ENCODE measurements around the gene MAPK1IP1L. TPM values are rescaled to one million over a fixed set of nuclear protein-coding genes. Genes with fewer than 3 reads are reported as not detected.
A peak's percentile ranks its signal among the peaks of the same experiment; 100 is the strongest.

Gene MAPK1IP1L
- total and polyA plus RNA-seq, 2 of the 13 experiments (the other 11 are each of a cell fraction or from before 2014, with no cell fraction given) = 27.8 to 68.4 TPM

DNA sequence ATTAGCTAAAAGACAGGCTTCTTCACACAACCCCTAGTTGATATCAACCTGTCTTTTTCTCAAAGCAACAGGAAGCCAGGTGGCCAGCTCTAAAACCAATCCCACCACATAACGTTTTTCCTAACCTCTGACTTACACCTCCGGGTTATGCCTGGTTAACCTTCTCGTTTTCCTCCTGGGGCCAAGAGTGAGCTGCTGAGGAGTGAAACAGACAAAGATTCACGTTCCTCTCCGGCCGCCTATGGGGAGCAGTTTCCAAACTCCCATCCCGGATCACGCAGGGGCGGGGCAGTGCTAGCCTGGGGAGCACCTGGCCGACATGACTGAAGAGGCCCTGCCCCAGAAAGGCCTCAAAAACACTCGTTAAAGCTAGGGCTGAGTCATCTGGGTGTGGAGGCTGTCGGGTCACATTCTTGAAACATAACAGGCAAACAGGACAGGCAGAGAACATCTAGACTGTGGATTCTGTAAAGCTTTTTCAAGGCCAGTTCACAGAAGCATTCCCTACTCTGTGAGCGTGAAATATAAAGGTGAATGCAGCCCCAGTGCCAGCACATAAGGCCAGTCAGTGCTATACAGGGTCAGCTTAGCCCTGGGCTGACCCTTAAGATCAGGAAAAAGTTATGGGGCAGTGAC, 51.7 kb downstream of the MAPK1IP1L start (continued):
- no peak for TF ChIP-seq U2AF2 (IDR thresholded peaks at IDR 0.05; ENCODE audit: low read depth, low read length)
- no peak for TF ChIP-seq ATM (IDR thresholded peaks at IDR 0.05; ENCODE audit: borderline replicate concordance)
- no peak for TF ChIP-seq ISX (CRISPR knock-in tag; conservative IDR thresholded peaks at IDR 0.05)
- TF ChIP-seq ZNF20 (CRISPR knock-in tag; IDR thresholded peaks at IDR 0.05) = no peak
- peak; percentile 27; the same call in 1 of the 2 replicates for TF ChIP-seq RNF2 (conservative IDR thresholded peaks at IDR 0.05; ENCODE audit: low read depth)
- peak; percentile 63 to 71 for TF ChIP-seq POLR2A (IDR thresholded peaks at IDR 0.05; ENCODE audit: insufficient read depth in 1 of 2, low read depth in 2 of 2, low read length in 2 of 2)
- TF ChIP-seq FOXO1 (CRISPR knock-in tag; IDR thresholded peaks at IDR 0.05) = peak; percentile 59; the same call in 1 of the 2 replicates
- TF ChIP-seq, protein P1, sequence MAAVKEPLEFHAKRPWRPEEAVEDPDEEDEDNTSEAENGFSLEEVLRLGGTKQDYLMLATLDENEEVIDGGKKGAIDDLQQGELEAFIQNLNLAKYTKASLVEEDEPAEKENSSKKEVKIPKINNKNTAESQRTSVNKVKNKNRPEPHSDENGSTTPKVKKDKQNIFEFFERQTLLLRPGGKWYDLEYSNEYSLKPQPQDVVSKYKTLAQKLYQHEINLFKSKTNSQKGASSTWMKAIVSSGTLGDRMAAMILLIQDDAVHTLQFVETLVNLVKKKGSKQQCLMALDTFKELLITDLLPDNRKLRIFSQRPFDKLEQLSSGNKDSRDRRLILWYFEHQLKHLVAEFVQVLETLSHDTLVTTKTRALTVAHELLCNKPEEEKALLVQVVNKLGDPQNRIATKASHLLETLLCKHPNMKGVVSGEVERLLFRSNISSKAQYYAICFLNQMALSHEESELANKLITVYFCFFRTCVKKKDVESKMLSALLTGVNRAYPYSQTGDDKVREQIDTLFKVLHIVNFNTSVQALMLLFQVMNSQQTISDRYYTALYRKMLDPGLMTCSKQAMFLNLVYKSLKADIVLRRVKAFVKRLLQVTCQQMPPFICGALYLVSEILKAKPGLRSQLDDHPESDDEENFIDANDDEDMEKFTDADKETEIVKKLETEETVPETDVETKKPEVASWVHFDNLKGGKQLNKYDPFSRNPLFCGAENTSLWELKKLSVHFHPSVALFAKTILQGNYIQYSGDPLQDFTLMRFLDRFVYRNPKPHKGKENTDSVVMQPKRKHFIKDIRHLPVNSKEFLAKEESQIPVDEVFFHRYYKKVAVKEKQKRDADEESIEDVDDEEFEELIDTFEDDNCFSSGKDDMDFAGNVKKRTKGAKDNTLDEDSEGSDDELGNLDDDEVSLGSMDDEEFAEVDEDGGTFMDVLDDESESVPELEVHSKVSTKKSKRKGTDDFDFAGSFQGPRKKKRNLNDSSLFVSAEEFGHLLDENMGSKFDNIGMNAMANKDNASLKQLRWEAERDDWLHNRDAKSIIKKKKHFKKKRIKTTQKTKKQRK (IDR thresholded peaks at IDR 0.05; ENCODE audit: low read length) = no peak
- TF ChIP-seq, protein P2, sequence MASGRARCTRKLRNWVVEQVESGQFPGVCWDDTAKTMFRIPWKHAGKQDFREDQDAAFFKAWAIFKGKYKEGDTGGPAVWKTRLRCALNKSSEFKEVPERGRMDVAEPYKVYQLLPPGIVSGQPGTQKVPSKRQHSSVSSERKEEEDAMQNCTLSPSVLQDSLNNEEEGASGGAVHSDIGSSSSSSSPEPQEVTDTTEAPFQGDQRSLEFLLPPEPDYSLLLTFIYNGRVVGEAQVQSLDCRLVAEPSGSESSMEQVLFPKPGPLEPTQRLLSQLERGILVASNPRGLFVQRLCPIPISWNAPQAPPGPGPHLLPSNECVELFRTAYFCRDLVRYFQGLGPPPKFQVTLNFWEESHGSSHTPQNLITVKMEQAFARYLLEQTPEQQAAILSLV (CRISPR knock-in tag; IDR thresholded peaks at IDR 0.05; ENCODE audit: borderline replicate concordance) = no peak
- TF ChIP-seq HDAC2 (CRISPR knock-in tag; IDR thresholded peaks at IDR 0.05) = peak; percentile 38; the same call in 1 of the 2 replicates
- TF ChIP-seq ZBTB7B (CRISPR knock-in tag; IDR thresholded peaks at IDR 0.05) = peak; percentile 70; the same call in 1 of the 2 replicates
- TF ChIP-seq, protein P3, sequence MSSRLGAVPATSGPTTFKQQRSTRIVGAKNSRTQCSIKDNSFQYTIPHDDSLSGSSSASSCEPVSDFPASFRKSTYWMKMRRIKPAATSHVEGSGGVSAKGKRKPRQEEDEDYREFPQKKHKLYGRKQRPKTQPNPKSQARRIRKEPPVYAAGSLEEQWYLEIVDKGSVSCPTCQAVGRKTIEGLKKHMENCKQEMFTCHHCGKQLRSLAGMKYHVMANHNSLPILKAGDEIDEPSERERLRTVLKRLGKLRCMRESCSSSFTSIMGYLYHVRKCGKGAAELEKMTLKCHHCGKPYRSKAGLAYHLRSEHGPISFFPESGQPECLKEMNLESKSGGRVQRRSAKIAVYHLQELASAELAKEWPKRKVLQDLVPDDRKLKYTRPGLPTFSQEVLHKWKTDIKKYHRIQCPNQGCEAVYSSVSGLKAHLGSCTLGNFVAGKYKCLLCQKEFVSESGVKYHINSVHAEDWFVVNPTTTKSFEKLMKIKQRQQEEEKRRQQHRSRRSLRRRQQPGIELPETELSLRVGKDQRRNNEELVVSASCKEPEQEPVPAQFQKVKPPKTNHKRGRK (CRISPR knock-in tag; IDR thresholded peaks at IDR 0.05) = no peak
- peak; percentile 39; the same call in 1 of the 2 replicates for TF ChIP-seq FOXC1 (CRISPR knock-in tag; IDR thresholded peaks at IDR 0.05; ENCODE audit: borderline replicate concordance)
- peak; percentile 64 for TF ChIP-seq MTA1 (CRISPR knock-in tag; IDR thresholded peaks at IDR 0.05; ENCODE audit: borderline replicate concordance)
- peak; percentile 49; the same call in 1 of the 2 replicates for TF ChIP-seq ZNF143 (CRISPR knock-in tag; IDR thresholded peaks at IDR 0.05)
- no peak for TF ChIP-seq CAMTA2 (CRISPR knock-in tag; IDR thresholded peaks at IDR 0.05; ENCODE audit: borderline replicate concordance)
- no peak for TF ChIP-seq ZNF713 (CRISPR knock-in tag; IDR thresholded peaks at IDR 0.05)
- TF ChIP-seq, protein P4, sequence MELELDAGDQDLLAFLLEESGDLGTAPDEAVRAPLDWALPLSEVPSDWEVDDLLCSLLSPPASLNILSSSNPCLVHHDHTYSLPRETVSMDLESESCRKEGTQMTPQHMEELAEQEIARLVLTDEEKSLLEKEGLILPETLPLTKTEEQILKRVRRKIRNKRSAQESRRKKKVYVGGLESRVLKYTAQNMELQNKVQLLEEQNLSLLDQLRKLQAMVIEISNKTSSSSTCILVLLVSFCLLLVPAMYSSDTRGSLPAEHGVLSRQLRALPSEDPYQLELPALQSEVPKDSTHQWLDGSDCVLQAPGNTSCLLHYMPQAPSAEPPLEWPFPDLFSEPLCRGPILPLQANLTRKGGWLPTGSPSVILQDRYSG (CRISPR knock-in tag; IDR thresholded peaks at IDR 0.05) = 0 out of 2 replicates have a peak, but pooled peaks have one; percentile 36
- TF ChIP-seq ZBTB38 (CRISPR knock-in tag; IDR thresholded peaks at IDR 0.05) = peak; percentile 58; the same call in 1 of the 2 replicates
- TF ChIP-seq, protein P5, sequence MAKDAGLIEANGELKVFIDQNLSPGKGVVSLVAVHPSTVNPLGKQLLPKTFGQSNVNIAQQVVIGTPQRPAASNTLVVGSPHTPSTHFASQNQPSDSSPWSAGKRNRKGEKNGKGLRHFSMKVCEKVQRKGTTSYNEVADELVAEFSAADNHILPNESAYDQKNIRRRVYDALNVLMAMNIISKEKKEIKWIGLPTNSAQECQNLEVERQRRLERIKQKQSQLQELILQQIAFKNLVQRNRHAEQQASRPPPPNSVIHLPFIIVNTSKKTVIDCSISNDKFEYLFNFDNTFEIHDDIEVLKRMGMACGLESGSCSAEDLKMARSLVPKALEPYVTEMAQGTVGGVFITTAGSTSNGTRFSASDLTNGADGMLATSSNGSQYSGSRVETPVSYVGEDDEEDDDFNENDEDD (CRISPR knock-in tag; IDR thresholded peaks at IDR 0.05; ENCODE audit: borderline replicate concordance) = peak; percentile 25; the same call in 1 of the 2 replicates
- TF ChIP-seq ZNF282 (IDR thresholded peaks at IDR 0.05; ENCODE audit: partially characterized antibody) = no peak
- TF ChIP-seq BHLHE40 (IDR thresholded peaks at IDR 0.05; ENCODE audit: low read length) = no peak

Data from HepG2 (cell line).